Measurements from ENCODE around the gene CUL4A. TPM values are rescaled to one million over a fixed set of nuclear protein-coding genes. Genes with fewer than 3 reads are reported as not detected.

The CUL4A gene
- total RNA-seq, 1 donor = 114 TPM

GRCh38 chr13:113170511-113170910, 38.9 kb upstream of the CUL4A start:
- TF ChIP-seq CTCF (IDR thresholded peaks at IDR 0.05; ENCODE audit: insufficient read depth, low read length) = no peak
- no peak overlapping the region for H3K4me3 ChIP-seq (ENCODE audit: low read depth, low read length)
- no peak for DNase-seq (ENCODE audit: low read depth)

- no peak overlapping the region for H3K4me3 ChIP-seq (ENCODE audit: low read depth, low read length)
- no peak for DNase-seq (ENCODE audit: low read depth)
- TF ChIP-seq CTCF (IDR thresholded peaks at IDR 0.05; ENCODE audit: insufficient read depth, low read length) = no peak
Observed at GRCh38 chr13:113171250-113172125, 37.9 kb upstream of the CUL4A start.

- no peak for TF ChIP-seq CTCF (IDR thresholded peaks at IDR 0.05; ENCODE audit: insufficient read depth, low read length)
- no peak overlapping the region for H3K4me3 ChIP-seq (ENCODE audit: low read depth, low read length)
- no peak for DNase-seq (ENCODE audit: low read depth)
Observed at GRCh38 chr13:113172419-113172926, 36.9 kb upstream of the CUL4A start.

GRCh38 chr13:113176280-113176679, 33.1 kb upstream of the CUL4A start:
- no peak overlapping the region for H3K4me3 ChIP-seq (ENCODE audit: low read depth, low read length)
- no peak for DNase-seq (ENCODE audit: low read depth)

GRCh38 chr13:113176822-113177221, 32.6 kb upstream of the CUL4A start:
- no peak for DNase-seq (ENCODE audit: low read depth)
- H3K4me3 ChIP-seq (ENCODE audit: low read depth, low read length) = no peak overlapping the region
- TF ChIP-seq CTCF (IDR thresholded peaks at IDR 0.05; ENCODE audit: insufficient read depth, low read length) = no peak

More at GRCh38 chr13:113176280-113176679, 33.1 kb upstream of the CUL4A start:
- TF ChIP-seq CTCF (IDR thresholded peaks at IDR 0.05; ENCODE audit: insufficient read depth, low read length) = no peak

- H3K4me3 ChIP-seq (ENCODE audit: low read depth, low read length) = no peak overlapping the region
- no peak for TF ChIP-seq CTCF (IDR thresholded peaks at IDR 0.05; ENCODE audit: insufficient read depth, low read length)
Observed at GRCh38 chr13:113178070-113178895, 31.1 kb upstream of the CUL4A start.

More at GRCh38 chr13:113178070-113178895, 31.1 kb upstream of the CUL4A start:
- DNase-seq (ENCODE audit: low read depth) = peak; percentile 62
